GM21360 (cell line): ENCODE measurements around the gene DHX32.
"Not testable (repeated sequence)": the region's sequence is repeated elsewhere in the genome, so short reads cannot be mapped to it uniquely, and the experiment has no call there.

Experiments
- ATAC-seq: cut with Tn5 transposase; IDR thresholded peaks from one replicate; pipeline ENCODE4 v1.9.1; 2021; ENCODE audit warnings: mild to moderate bottlenecking, moderate library complexity; ENCODE audit not compliant: unreplicated experiment

DHX32 gene

GRCh38 chr10:125881192-125881591 is at the start of gene DHX32:
TSS of gene DHX32 (minus strand) at chr10:125881292. CDS start at chr10:125880824, 468 bp downstream.
- ATAC-seq: no peak

- no peak for ATAC-seq
These were observed 48.5 kb upstream of the DHX32 start for GRCh38 chr10:125929618-125930017.

GRCh38 chr10:125928928-125929585 is 48.0 kb upstream of the DHX32 start:
- ATAC-seq: no peak

- not testable (repeated sequence) for ATAC-seq
These were observed 46.2 kb upstream of the DHX32 start for GRCh38 chr10:125927265-125927664.

DNA sequence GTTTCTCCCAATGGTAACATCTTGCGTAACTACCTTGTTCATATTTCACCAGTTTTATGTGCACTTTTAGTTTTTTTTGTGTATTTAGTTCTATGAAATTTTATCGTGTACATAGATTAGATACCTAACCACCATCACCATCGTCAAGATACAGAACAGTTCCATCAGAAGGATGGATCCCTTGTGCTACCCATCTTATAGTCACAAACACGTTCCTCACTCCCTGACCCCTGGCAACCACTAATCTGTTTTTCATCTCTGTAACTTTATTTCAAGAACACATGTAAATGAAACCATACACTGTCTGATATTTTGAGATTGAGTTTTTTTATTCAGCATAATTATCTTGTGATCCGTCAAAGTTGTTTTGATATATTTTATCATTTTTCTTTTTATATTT is 45.2 kb upstream of the DHX32 start:
- ATAC-seq: no peak

- no peak for ATAC-seq
These were observed 44.3 kb upstream of the DHX32 start for GRCh38 chr10:125925262-125925834.

- ATAC-seq: not testable (repeated sequence)
These were observed 40.7 kb upstream of the DHX32 start for GRCh38 chr10:125921643-125922306.

DNA sequence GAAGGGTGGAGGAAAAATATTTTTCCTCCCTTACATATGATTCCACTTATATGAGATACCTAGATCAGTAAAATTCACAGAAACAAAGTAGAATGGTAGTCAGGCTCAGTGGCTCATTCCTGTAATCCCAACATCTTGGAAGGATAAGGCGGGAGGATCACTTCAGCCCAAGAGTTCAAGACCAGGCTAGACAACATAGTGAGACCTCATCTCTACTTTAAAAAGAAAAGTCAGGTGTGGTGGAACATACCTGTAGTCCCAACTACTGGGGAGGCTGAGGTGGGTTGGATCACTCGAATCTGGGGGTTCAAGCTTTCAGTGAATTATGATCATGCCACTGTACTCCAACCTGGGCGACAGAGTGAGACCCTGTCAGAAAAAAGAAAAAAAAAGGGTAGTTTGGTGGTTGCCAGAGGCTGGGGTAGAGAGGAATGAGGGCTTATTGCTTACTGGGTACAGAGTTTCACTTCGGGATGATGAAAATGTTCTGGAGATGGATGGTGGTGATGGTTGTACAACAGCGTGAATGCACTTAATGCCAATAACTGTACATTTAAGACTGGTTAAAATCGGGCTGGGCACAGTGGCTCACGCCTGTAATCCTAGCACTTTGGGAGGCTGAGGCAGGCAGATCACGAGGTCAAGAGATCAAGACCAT is 36.7 kb upstream of the DHX32 start:
- ATAC-seq: not testable (repeated sequence)

- no peak for ATAC-seq
These were observed 35.9 kb upstream of the DHX32 start for GRCh38 chr10:125916977-125917376.

DNA sequence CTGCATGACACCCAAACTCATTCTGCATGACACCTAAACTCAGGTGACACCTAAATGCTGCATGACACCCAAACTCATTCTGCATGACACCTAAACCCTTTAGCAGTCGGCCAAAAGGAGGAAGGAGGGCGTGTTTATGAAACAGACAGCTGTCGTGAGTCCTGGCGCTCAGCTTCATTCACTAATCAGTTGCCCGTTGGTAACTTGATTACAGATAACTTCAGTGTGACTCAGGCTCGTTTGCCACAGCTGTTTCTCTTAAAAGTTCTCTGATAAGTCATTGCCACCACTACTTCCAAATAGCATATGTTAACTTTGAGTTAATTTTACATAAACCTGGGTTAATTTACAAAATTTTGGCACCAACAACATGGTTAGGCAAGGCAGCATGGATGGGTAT is 32.2 kb upstream of the DHX32 start:
- ATAC-seq: not testable (repeated sequence)

DNA sequence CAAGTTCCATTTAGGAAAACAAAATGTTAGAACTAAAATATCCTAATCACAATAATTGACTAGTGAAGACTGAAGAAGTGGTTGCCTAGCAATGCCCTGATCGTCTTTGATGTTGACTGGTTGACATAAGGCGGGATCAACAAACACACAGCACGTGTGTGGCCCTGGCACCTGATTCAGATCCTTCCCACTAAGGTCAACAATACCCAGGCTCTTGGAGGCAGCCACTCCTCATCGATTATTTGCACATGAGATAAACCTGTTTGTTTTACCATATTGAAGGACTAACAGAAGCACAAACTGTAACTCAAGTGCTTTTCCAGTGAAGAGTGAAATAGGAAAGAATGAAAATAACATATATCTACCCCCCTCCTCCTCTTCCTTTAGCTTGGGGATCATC is 30.9 kb upstream of the DHX32 start:
- ATAC-seq: no peak

DNA sequence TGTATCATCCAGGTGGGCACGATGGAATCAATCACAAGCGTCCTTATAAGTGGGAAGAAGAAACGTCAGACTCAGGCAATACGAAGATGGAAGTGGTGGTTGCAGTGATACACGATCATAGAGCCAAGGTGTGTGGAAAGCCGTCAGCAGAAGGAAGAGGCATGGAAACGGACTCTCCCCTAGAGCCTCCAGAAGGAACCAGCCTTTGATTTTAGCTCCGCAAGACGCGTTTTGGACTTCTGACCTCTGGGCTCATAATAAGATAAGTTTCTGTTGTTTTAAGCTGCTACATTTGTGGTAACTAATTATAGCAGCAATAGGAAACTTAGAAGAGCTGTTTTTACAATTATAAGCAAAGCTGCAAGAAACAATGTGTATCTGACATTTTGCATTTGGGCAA is 30.1 kb upstream of the DHX32 start:
- no peak for ATAC-seq

DNA sequence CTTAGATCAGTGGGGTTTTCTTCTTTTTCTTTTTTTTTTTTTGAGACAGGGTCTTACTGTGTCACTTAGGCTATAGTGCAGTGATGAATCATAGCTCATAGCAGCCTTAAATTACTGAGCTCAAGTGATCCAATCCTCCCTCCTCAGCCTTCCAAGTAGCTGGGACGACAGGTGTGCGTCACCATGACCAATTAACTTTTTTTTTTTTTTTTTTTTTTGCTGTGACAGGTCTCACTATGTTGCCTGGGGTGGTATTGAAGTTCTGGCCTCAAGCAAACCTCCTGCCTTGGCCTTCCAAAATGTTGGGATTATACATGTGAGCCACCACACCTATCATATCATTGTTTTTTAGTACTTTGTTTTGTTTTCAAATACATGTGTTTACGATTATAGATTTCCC is 28.4 kb upstream of the DHX32 start:
- ATAC-seq: not testable (repeated sequence)

- ATAC-seq: not testable (repeated sequence)
These were observed 27.7 kb upstream of the DHX32 start for GRCh38 chr10:125908813-125909212.

GRCh38 chr10:125907598-125907997 is 26.5 kb upstream of the DHX32 start:
- ATAC-seq: not testable (repeated sequence)

DNA sequence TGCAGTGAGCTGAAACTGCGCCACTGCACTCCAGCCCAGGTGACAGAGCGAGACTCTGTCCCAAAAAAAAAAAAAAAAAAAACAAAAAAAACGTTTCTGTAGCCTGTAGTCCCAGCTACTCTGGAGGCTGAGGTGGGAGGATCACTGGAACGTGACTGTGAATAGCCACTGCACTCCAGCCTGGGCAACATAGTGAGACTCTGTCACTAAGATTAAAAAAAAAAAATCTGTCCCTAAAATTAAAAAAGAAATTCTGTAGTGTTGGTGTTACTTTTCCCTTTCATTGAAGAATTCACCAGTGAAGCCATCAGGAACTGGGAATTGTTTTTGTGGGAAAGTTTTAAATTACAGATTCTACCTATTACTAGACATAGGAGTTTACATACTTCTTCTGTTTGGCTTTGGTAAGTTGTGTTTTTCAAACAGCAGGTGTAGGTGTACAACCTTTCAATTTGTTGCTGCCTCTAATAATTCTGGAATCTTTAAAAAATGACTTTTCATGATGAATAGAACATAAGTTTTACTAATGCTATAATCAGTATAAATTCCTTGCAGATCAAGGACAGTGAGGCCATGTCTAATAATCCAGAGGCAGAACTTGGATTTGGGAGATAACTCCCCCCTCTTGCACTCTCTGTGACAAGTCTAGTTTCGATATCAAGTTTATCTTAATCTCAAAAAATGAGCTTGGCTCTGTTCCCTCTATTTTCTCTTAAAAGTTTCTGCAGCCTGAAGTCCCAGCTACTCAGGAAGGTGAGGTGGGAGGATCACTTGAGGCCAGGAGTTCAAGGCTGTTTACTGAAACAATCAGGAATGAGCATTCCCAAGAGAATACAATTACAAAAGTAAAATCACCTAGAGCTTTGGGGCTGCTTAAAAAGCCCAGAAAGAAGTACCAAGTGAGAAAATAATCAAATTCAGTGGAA is 24.2 kb upstream of the DHX32 start:
- not testable (repeated sequence) for ATAC-seq

- not testable (repeated sequence) for ATAC-seq
These were observed 22.1 kb upstream of the DHX32 start for GRCh38 chr10:125903135-125903640.

DNA sequence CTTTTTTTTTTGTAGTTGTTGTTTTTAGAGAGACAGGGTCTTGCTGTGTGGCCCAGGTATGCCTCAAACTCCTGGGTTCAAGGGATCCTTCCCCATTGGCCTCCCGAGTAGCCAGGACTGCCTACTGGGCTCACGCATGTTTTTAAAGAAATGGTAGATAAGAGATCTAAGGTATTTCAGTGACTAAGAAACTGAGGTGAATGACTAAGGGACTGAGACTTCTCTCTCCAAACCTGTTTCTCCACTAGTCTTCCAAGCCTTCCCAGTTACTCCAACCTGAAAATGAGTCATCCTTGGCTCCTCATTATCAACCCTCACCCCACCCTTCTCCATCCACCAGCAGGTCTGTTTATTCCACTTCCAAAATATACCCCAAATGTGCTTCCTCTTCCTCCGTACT is 19.9 kb upstream of the DHX32 start:
- not testable (repeated sequence) for ATAC-seq

DNA sequence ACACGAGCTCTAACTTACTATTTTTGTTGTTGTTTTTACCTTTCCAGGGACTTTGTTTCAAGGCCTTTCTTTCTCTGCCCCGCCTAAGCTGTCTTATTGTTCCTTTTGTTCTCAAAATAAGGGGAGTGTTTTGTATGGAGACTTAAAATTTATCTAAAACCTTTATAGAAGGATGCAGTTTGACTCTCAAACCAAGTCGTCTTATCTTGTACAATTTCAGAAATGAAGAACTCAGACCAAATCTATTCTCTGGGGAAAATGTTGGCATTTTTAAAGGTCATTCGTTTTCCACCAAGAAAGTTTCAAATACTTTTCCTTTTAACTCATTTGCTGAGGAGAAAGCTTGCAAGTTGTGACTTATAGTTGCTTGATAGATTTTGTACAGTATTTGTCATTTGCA is 16.2 kb upstream of the DHX32 start:
- not testable (repeated sequence) for ATAC-seq
